ENCODE data around the gene PTPN13.
"Not testable (repeated sequence)": the region's sequence is repeated elsewhere in the genome, so short reads cannot be mapped to it uniquely, and the experiment has no call there.

PTPN13 gene

DNA sequence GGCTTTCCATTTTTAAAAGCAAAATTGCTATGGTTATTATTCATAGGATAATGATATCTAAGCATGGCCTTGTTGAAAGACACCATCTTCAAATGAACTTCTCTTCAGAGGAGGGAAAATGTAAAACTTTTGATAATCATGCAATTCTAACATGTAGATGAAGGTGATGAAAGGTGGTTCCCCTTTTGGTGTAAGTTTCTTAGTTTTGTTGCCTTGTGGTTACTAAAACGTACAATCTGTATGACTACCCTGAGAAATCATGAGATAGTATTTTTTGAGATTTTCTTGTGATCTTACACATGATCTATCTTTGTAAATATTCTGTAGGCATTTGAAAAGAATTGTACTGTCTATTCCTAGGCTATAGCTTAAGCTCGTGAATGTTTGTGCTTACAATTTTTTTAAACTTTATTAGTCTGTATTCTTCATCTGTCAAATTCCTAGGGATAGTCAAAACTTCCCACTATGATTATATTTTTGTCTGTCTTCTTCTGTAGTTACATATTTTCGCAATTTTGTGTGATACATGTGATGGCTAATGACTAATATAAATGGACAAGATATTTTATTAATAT is 47.5 kb downstream of the PTPN13 start:
- DNase-seq: no peak

DNA sequence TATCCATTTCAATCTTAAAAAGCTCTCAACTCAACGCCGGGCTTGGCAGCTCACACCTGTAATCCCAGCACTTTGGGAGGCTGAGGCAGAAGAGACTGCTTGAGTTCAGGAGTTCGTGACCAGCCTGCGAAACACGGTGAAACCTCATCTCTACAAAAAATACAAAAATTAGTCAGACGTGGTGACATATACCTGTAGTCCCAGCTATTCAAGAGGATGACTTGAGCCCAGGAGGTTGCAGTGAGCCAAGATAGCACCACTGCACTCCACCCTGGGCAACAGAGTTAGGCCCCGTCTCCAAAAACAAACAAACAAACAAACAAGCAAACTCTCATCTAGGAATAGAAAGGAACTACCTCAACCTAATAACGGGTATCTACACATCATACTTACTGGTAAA is 50.8 kb downstream of the PTPN13 start:
- no peak for DNase-seq

DNA sequence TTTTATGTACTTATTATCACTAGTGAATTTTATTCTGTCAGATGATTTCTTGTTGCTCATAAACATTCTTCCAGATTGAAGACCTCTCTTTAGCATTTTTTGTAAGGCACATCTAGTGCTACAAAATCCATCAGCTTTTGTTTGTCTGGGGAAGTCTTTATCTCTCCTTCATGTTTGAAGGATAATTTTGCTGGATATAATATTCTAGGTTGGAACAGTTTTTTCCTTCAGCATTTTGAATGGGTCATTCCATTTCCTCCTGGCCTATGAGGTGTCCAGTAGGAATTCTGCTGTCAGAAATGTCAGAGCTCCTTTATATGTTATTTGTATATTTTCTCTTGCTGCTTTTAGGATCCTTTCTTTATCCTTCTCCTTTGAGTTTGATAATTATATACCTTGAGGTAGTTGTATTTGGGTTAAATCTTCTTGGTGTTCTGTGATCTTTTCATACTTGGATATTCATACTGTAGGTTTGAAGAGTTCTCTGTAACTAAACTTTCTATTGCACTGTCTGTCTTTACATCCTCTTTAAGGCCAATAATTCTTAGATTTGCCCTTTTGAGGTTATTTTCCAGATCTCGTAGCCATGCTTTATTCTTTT is 58.3 kb downstream of the PTPN13 start:
- no peak for DNase-seq

DNA sequence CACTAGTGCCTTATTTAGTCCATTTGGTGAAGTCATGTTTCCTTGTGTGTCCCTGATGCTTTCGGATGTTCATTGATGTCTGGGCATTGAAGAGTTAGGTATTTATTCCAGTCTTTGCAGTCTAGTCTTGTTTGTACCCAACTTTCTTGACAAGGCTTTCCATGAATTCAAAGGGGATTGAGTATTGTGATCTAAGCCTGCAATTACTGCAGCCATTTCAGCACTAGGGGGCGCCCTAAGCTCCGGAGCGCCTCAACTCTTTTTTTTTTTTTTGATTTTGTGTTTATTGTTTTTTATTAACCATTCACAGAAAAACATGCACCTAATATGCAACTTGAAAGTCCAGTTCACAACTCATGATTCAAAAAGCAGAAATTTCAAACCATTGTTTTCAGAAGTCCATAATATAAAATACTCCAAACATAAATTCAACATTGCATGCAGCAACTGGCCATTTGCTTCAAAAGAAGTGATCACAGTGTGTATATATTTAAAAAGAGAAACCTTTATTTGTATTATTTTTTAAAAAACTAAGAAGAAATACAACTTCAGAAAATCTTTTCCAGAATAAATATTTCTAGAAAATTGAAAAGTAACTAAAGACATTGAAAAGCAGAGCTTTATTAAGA is 59.2 kb downstream of the PTPN13 start:
- no peak for DNase-seq

DNA sequence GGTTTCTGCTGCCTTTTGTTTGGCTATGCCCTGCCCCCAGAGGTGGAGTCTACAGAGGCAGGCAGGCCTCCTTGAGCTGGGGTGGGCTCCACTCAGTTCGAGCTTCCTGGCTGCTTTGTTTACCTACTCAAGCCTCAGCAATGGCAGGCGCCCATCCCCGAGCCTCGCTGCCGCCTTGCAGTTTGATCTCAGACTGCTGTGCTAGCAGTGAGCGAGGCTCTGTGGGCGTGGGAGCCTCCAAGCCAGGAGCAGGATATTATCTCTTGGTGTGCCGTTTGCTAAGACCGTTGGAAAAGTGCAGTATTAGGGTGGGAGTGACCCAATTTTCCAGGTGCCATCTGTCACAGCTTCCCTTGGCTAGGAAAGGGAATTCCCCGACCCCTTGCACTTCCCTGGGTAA is 62.7 kb downstream of the PTPN13 start:
- not testable (repeated sequence) for DNase-seq

DNA sequence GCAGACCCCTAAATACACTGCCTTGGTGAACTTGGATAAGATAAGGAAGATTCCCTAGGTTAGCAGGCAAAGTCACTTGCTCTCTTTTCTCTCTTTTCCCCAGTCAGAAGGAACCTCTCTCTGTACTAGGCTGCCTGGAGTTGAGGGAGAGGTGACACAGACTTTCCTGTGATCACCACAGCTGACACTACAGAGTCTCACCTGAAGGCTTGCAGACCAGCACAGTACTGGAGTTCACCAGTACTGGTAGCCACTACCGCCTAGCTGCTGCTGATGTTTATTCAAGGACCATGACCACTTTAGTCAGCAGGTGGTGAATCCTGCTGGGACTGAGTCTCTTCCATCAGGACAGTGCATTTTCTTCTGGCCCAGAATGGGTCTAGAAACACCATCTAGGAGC is 63.3 kb downstream of the PTPN13 start:
- DNase-seq: no peak

DNA sequence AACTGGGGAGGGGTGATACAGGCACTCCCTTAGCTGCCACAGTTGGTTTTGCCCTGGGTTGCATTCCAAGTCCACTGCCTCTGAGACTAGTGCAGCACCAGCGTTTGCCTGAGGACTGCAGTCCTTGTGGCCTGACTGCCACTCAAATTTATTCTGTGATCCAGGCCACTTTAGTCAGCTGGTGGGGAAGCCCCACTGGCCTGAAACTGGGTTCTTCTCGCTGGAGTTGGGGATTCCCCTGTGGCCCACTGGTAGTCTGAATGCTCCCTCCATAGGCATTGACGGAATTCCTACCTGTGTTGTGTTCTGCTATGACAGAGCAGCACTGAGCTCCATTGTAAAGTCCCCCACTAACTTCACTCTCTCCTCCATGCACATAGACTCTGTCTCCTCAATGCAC is 63.8 kb downstream of the PTPN13 start:
- DNase-seq: no peak

DNA sequence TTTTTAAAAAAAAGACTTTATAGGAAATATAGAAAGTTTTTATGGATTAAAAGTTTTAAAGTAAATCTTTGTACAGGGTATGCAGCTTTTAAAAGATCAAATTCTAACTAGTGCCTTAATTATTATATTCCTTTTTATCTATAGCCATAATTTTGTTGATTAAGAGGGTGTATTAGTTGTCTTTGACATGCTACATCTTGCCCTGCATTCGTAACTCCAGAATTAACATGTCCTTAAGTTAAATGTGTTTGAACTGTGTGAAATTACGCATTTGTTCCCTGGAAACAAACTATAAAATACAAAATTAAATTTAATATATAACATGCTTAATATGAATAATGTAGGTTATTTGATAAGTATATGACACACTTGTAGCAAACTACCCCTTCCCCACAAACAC is 66.3 kb downstream of the PTPN13 start:
- DNase-seq: no peak

DNA sequence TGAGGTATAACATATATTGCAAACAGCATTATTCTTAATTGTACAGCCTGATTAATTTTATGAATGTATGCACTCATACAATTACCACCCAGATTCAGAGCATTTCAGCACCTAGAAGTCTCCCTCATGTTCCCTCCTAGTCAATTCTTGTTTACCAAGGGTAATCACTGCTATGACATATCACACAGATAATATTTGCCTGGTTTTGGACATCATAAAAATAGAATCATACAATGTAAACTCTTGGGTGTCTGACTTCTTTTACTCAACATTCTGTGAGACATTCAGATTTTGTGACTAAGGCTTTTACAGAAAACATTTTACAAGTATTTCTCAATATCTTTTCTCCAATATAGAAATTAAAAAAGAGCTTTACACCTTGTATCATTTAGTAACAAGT is 66.9 kb downstream of the PTPN13 start:
- no peak for DNase-seq

DNA sequence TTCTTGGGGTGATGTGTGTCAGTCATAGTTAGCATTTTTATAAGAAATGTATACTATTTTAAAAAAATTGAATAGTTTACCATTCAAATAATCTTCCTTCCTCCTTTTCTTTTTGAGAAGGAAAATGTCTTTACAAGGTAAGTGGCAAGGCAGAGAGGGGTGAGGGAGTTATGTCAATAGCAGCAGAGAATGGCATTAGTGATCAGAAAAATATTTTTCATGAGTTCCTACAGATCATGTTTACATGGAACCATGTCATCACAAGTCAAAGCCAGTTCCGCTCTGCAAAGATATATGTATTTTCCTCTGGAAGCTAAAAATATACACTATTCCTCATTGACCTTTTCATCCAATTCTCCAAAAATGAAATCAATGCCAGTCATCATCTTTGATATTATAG is 67.3 kb downstream of the PTPN13 start:
- DNase-seq: no peak

DNA sequence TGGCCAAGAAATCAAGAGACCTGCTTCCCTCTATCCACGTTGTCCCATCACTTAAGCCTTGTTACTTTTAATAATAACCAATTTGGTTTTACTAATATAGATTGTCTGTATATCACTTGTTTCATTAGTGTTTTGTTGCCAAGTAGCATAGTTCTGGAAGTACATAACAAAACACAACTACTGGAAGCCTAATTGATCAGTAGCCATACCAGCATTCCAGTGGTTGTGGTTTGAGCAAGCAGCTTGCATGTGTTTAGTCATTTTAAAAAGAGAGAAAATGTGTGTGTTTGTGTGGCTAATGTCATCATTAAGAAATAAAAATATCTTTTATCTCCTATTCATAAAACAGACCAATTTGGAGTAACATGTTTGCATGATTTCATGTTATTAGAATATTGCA is 70.8 kb downstream of the PTPN13 start:
- DNase-seq: no peak

DNA sequence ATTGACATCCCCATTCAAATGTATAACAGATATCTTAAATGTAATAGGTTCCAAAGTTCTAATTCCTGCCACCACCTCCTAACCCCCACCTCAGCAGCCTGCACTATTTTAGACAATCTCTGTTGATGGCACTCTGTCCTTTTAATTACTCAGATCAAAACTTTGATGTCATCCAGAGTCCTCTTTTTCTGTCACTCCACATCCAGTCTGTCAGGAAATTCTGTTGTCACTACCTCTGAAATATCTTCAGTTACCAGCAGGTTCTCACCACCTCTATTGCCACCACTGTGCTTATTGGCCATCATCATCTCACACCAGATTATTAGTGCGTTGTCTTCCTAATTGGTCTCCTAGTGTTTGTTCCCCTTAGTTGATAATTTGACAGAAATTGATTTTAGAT is 76.2 kb downstream of the PTPN13 start:
- DNase-seq: no peak

DNA sequence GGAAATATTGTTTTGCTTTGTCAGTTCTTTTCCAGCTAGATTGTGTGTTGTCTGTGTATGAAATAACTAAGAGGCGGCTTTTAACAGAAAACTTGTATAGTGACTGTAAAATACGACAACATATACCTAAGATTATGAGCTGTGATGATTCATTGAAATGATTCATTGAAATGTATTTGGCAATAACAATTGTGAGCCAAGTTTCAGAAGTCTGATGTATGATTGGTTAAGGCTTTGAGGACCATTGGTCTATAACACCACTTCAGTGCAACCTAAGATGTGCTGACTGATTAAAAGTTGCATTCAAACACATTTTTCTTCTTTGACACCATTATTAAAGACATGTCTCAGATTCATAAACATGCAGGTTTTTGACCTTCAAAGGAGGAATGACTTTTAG is 76.6 kb downstream of the PTPN13 start:
- no peak for DNase-seq

DNA sequence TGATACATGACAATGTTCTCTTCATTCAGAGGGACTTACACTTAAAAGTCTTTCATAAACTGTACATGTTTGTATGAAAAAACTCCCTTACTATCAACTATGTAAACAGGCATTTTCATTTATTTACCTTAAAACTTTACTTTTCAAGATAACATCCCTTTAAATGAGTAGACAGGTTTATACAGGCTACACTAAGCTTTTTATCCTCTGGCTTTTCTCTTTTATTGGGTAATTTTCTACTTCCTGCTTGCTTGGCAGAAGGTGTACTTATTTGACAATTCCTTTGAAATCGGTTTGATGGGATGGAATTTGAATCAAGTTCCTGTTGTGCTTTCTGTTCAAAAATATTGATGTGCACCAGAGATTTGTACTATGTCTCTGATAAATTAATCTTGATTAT is 81.4 kb downstream of the PTPN13 start:
- DNase-seq: no peak

DNA sequence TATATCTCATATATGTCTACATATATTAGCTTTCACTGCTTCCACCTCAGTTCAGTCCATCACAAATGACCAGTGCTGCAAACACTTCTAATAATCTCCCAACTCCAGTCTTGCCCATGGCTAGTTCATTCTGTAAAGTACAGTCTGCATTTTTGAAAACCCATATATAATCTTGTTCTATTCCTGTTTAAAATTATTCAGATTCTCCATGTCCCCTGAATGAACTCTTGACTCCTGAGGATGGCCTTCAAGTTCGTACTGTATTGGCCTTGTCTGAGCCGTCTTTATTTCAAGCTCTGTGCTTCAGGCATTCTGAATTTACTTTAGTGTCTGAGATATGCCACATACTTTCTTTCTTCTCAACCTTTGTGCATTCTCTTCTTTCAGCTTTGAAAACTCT is 84.7 kb downstream of the PTPN13 start:
- DNase-seq: no peak

DNA sequence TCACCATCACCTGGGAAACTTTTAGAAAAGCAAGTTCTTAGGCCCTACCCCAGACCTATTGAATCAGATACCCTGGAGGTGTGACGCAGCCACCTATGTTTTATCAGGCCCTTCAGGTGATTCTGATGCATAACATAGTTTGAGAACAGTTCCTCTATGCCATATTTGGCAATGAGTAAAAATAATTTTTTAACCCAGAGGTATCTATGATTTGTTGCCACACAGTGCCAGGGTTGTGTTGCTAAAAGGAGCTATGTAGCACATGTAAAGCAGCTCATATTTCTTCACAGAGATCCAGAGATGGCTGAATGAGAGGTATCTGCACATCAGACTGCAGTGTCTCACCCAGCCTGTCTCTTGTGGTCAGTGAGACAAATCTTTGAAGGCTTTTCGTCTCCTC is 85.3 kb downstream of the PTPN13 start:
- DNase-seq: no peak

DNA sequence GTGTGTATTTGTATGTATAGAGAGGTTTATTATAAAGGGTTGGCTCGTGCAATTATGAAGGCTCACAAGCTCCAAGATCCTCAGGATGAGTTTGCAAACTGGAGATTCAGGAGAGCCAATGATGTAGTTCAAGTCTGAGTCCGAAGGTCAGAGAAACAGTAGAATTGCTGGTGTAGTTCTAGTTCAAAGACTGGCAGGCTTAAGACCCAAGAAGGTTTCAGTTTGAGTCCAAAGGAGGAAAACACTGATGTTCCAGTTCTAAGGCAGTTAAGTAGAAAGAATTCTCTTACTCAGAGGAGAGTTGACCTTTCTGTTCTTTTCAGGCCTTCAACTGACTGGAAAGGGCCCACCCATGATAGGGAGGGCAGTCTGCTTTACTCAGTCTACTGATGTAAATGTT is 89.1 kb downstream of the PTPN13 start:
- no peak for DNase-seq

DNA sequence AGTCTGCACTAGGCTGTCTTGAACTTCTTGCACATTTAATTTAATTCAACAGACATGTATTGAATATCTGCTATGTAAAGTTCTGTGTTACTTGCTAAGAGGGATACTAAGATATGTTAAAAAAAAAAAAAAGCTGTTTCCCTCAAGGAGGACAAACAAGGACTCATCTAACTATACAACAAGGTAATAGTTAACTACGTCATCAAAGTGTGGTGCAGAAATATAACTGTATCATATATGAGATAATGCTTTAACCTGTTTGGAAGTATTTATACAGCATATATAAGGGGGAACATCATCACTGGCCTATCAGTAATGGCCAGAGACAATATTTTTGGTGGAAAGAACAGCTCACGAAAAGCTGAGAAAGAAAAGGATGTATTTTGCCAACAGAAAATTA is 89.9 kb downstream of the PTPN13 start:
- DNase-seq: no peak

DNA sequence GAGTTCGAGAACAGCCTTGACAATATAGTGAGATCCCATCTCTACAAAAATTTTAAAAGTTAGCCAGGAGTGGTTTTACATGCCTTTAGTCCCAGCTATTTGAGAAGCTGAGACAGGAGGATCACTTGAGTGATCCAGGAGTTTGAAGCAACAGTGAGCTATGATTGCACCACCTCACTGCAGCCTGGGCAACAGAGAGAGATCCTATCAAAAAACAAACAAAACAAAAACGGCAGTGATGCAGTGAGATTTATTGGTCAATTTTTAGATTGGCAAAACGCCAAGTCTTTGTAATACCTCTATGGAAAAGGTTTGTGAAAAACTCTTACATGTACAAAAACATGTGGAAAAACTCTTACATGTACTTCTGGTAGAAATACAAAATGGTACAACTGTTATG is 91.3 kb downstream of the PTPN13 start:
- DNase-seq: no peak

DNA sequence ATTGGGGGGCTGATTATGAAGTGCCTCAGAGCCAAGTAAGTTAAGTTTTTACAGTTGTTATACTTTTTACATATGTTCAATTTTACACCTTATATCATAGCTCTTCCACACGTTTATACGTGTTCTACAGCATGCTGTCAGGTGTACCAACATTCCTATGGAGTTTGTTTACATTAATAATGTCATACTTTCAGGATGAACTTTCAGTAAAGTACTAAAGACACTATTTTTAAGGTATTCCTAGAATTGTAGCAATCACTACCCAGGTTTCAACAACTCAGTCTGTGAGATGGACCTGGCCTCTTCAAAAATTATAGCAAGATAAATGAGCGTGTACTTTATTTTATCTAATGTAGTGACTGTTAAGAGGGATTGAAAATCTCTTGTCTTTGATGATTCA is 92.6 kb downstream of the PTPN13 start:
- DNase-seq: no peak

DNA sequence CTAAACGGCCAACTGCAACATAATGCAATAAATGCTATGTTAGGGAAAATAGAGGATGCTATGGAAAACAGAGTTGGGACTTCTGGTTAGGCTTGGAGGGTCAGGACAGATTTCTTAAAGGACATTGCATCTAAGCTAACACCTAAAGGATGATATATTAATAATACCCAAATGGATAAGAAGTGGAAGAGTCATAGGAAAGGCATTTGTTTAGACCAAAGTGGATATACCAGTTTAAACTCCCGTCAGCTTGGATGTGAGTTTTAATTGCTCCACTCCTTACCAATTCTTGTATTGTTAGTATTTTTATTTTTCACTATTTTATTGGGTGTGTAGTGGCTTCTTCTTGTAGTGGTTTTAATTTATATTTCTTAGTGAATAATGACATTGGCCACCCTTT is 93.9 kb downstream of the PTPN13 start:
- DNase-seq: no peak

DNA sequence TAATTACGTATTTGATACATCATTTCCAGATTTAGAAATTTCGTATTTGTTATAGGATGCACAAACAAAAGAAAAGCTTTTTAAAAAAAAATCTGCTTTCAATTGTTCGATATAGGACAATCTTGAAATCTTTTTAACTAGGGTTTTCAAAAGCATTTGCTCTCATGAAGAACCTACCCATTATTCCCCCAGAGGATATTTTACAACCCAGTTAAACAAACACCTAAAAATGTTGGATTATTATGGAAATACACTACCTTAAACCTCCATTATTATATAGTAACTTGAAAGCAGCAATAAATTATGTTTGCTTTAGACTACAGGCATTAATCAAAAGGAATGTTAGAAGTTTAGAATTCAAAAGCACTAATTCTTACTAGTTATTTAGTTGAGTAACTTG is 110.5 kb downstream of the PTPN13 start:
- DNase-seq: no peak

DNA sequence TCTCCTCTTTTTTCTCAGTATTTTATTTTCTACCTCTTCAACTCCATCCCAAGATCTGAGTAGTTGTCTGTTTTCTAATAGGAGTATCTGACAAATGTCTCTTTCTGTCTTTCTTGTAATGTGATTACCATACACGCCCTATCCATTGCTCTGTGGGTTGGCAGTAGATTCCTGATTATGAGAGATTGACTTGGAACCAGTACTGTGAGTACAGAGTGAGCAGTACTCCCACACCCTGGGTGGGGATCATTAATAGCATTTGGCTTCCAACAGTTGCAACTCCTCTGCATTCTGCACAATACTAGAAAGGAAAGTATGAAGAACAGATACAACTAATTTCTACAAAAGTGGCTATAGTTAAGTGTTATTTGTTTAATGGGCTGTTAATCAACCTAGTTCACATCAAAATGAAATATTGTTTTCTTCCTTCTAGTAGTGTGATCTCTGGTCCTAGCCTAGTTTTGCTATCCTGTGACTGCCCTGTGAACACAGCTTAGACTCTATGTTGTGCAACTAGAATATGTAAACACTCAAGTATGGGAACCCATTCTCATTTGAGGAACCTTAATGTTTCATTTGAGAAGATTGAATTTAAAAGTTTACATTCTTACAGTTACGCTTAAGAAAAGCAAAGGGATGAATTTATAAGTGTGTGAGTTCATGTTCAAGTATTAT is 112.9 kb downstream of the PTPN13 start:
- DNase-seq: peak in 1 of 2 donors; percentile 7

DNA sequence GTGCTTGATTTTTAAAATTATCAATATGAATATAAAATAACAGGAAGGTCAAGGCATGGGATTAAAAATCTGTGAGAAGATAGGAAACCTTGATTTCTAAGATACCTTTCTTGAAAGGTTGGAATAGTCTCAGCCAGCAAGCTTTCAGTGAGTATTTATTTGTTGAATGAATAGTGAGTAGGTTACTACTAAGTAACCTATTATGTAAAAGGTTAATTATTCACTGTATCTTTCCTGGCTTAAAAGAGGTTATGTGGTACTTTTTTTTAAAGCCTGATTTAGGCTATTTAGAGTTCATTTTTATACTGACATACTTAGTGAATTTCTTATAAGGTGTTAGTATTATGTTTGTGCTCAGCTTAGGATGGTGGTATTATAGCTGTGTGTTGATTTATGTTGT is 123.5 kb downstream of the PTPN13 start:
- no peak for DNase-seq
